Ovary (tissue), 9 donors: Measurements from ENCODE around the gene SMAD3. TPM values are rescaled to one million over a fixed set of nuclear protein-coding genes. Genes with fewer than 3 reads are reported as not detected.

Experiments
- DNase-seq, 5 donors: peaks; one replicate each; pipeline ENCODE4 v3.0.0-alpha.2; 2019 to 2020
- H3K27ac ChIP-seq, 2 donors: fragments of 200-600 bp; one replicate each; pipeline versions ENCODE4 v1.5.1 to v1.8.0; 2019 to 2022
- H3K27me3 ChIP-seq: fragments of 200-600 bp; one replicate; pipeline ENCODE4 v1.8.0; 2022
- H3K36me3 ChIP-seq: fragments of 200-600 bp; sonication (generic); one replicate; pipeline ENCODE4 v1.5.1; 2019
- H3K4me1 ChIP-seq: one replicate; pipeline ENCODE4 v1.8.1; 2013; ENCODE audit warnings: mild to moderate bottlenecking, moderate library complexity; ENCODE audit not compliant: insufficient read depth
- H3K4me3 ChIP-seq: fragments of 200-600 bp; sonication (generic); one replicate; pipeline ENCODE4 v1.5.1; 2017
- H3K9me3 ChIP-seq, 2 donors: fragments of 200-600 bp in 1 of 2; sonication (generic) in 1 of 2; one replicate each; pipeline versions ENCODE4 v1.5.1 to v1.8.1; 2013 to 2019; ENCODE audit warnings: mild to moderate bottlenecking in 1 of 2, moderate library complexity in 1 of 2
- EP300 ChIP-seq: sonication (generic); formaldehyde crosslinking; IDR thresholded peaks from one replicate; pipeline ENCODE4 v1.6.1; 2017; ENCODE audit warnings: antibody characterized with exemption
- POLR2A ChIP-seq: fragments of 450-650 bp; IDR thresholded peaks from one replicate; pipeline ENCODE4 v1.6.1; 2017; ENCODE audit warnings: antibody characterized with exemption, mild to moderate bottlenecking, moderate library complexity
- WGBS, 3 donors: extraction: QIAGEN DNeasy Blood & Tissue Kit in 1 of 3; methylation state at CpG; one replicate each; pipeline versions ENCODE4 v1.1.5 to v1.1.7; 2013 to 2017; 5-methylcytosine and 5-hydroxymethylcytosine counted together
- intact Hi-C, 4 donors: fragments of 100-400 bp; cut with DNase I; formaldehyde crosslinking; loops; one replicate each; pipeline versions ENCODE4 v1.11.0 to v1.15.1; 2022 to 2023
- polyA plus RNA-seq, 2 donors: library from polyadenylated mRNA; stranded (reverse); fragments of 200-250 nt in 1 of 2; fragments of 350-450 nt in 1 of 2; fragmentation: Illumina TruSeq in 1 of 2; extraction: RNeasy Lipid Tissue Mini Kit (QIAGEN cat#74804) in 1 of 2; gene quantifications; one replicate each; pipeline ENCODE4 v1.2.3, GENCODE V29; 2013 to 2014
- total RNA-seq, 7 donors: library from RNA; depleted of rRNA in 2 of 7; stranded (reverse); fragments of >200 nt in 2 of 7; fragmentation: NEBNext Ultra II Directional in 3 of 7; extraction: Animal tissue kit (Norgen Biotek cat#: 25700) in 3 of 7; gene quantifications; one replicate each; pipeline versions ENCODE4 v1.1.0 to v1.2.4, GENCODE V29; 2016 to 2023
- TF ChIP-seq, protein P1 (sequence below), 3 donors: fragments of 450-650 bp in 2 of 3; fragments of 200-600 bp in 1 of 3; IDR thresholded peaks; one replicate each; pipeline versions ENCODE4 v1.5.1 to v1.8.0; 2016 to 2022; ENCODE audit warnings: antibody characterized with exemption in 3 of 3, mild to moderate bottlenecking in 1 of 3
- donor health status: DM: no; HTN: no; CAD: no; lungs with moderate emphysema.
- donor health status: DM: no; HTN: no; CAD: no.
- donor health status: Bipolar disorder and iron deficiency.
- donor health status: DM: yes; HTN: yes; CAD: no.
- donor health status: DM: no; HTN: no; CAD: no.
- donor health status: DM: yes; HTN: yes; CAD: no.

The SMAD3 gene
- total and polyA plus RNA-seq, 9 donors, result 18.7 to 78.6 (median 46.0) TPM

DNA sequence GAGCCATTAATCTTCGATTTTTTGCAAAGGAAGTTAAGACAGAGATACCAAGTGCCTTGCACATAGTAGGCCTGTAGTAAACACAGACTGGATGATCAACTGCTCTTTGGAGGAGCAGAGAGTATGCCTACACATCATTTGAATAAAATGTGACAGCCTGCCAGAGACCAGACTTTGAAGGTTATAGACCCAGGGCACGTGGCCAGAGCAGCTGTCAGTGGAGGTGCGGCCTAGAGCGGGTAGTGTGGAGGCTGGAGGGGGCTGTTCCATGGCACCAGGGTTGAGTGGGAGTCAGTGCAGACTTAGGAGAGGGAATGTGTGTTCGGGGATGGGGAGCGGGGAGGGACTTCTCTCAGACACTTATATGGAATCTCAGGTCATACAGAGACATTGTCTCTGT, 80.8 kb downstream of the SMAD3 start:
- H3K27me3 ChIP-seq, result no peaks in the 10 kb centered on the region
- WGBS, 3 donors, result 13 to 25% (median 14%) methylated on average over 6 of the region's 6 CpGs
- intact Hi-C loops, result no loop called here
- H3K9me3 ChIP-seq, result no peaks in the 10 kb centered on the region
- peak overlapping the region in 1 of 2 donors; percentile 69 for H3K27ac ChIP-seq
- no peak overlapping the region for H3K4me3 ChIP-seq
- H3K36me3 ChIP-seq, result no peaks in the 10 kb centered on the region
- no peak for TF ChIP-seq EP300
- H3K4me1 ChIP-seq, result peaks cover 52% of the 10 kb centered on the region
- DNase-seq, result peak; percentile 60 to 80 (median 76)

DNA sequence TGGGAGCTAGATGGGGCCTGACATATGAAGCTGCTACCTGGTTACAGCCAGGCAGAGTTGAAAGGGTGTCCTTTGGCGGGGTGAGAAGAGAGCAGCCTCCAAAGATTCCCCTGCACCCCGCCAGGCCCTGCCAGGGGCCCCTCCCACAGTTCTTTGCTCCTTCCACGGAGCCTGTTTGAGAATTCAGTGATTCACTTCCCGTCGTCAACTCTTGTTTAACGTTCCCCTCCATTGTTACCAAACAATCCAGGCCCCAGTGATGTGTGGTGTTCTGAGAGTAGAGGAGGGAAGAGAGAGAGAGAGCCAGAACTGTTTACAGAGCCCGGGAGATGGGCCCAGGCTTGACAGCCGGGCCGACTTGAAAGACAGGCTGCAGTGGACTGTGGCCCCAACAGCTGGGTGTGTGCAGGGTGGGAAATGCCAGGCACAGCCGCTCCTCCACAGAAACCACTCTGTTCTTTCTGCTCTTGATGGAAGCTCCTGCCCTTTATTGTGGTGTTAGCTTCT, 81.5 kb downstream of the SMAD3 start:
- Histone ChIP-seq H3K27me3 (no peaks in the 10 kb centered on the region), H3K4me1 (peaks cover 45% of the 10 kb centered on the region), H3K4me3 (no peak overlapping the region), H3K9me3 (no peaks in the 10 kb centered on the region), H3K27ac (peak overlapping the region in 1 of 2 donors; percentile 69), H3K36me3 (no peaks in the 10 kb centered on the region)
- peak in 3 of 5 donors; percentile 28 to 54 (median 35) for DNase-seq
- TF ChIP-seq EP300 (no peak), POLR2A (no peak)
- TF ChIP-seq, protein P1, sequence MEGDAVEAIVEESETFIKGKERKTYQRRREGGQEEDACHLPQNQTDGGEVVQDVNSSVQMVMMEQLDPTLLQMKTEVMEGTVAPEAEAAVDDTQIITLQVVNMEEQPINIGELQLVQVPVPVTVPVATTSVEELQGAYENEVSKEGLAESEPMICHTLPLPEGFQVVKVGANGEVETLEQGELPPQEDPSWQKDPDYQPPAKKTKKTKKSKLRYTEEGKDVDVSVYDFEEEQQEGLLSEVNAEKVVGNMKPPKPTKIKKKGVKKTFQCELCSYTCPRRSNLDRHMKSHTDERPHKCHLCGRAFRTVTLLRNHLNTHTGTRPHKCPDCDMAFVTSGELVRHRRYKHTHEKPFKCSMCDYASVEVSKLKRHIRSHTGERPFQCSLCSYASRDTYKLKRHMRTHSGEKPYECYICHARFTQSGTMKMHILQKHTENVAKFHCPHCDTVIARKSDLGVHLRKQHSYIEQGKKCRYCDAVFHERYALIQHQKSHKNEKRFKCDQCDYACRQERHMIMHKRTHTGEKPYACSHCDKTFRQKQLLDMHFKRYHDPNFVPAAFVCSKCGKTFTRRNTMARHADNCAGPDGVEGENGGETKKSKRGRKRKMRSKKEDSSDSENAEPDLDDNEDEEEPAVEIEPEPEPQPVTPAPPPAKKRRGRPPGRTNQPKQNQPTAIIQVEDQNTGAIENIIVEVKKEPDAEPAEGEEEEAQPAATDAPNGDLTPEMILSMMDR (IDR thresholded peaks at IDR 0.05), result no peak
- WGBS, 3 donors, result 13 to 19% (median 19%) methylated on average over 10 of the region's 10 CpGs
- intact Hi-C loops, result no loop called here

DNA sequence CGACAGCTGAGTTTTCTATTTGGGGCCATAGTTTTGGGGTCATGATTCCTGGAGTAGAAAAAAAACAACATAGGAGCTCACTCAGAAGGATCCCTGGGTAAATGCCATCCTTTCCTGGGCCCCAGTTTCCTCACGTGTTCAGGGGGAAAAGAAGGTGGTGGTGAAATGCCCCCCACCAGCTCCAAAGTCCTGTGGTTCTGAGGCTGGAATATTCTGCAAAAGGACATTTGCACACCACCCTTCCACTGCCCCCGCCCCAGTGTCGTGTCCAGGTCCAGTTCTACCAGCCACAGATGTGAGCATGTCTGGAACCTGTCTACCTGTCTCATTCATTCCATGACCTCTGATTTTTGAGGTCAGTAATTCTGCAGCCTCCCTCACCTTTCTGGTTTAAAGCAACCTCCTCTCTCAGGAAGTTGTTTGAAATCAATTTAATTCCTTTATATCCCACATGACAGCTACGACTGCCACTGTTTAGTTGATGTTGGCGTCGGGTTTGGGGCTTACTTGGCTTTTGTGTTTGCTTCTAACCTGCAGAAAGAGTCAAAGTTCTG, 82.1 kb downstream of the SMAD3 start:
- no peaks in the 10 kb centered on the region for H3K36me3 ChIP-seq
- no peaks in the 10 kb centered on the region for H3K9me3 ChIP-seq
- peaks cover 41% of the 10 kb centered on the region for H3K4me1 ChIP-seq
- no peaks in the 10 kb centered on the region for H3K27me3 ChIP-seq
- TF ChIP-seq POLR2A, result no peak
- TF ChIP-seq, protein P1 (IDR thresholded peaks at IDR 0.05), result no peak
- no peak for TF ChIP-seq EP300
- intact Hi-C loops, result no loop called here
- DNase-seq, result peak in 2 of 5 donors; percentile 10 to 27
- 74 to 82% (median 77%) methylated on average over 7 of the region's 7 CpGs for WGBS, 3 donors
- peak overlapping the region in 1 of 2 donors; percentile 69 for H3K27ac ChIP-seq
- no peak overlapping the region for H3K4me3 ChIP-seq

DNA sequence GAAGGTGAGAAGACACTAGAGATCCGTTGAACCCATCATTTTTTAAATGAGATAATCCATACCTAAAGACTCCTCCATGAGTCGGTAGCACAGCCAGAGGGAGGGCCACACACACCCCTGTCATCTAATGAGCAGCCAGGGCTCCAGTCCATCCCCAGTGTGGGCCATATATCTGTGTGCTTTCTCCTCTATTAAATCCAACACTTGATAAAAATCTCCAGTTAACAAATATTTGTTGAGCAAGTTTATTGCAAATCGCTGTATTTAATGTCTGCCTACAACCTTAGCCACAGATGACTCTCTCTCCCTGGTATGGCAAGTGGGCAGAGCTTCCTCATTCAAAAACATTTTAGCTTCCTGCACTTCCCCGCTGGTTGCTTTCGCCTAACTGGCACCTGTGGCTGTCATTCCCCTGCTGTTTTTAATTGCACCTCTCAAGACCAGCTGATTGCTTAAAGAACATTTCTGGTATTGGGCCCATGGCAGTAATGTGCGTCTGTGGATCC, 82.8 kb downstream of the SMAD3 start:
- Histone ChIP-seq H3K27ac (no peak overlapping the region), H3K36me3 (no peaks in the 10 kb centered on the region), H3K9me3 (no peaks in the 10 kb centered on the region), H3K27me3 (no peaks in the 10 kb centered on the region), H3K4me1 (peaks cover 43% of the 10 kb centered on the region), H3K4me3 (no peak overlapping the region)
- peak in 1 of 5 donors; percentile 10 for DNase-seq
- intact Hi-C loops, result no loop called here
- 82 to 84% (median 83%) methylated on average over 6 of the region's 6 CpGs for WGBS, 3 donors
- TF ChIP-seq, protein P1 (IDR thresholded peaks at IDR 0.05), result no peak
- no peak for TF ChIP-seq EP300
- TF ChIP-seq POLR2A, result no peak
